ENCODE results near the gene TMTC2. TPM values are rescaled to one million over a fixed set of nuclear protein-coding genes. Genes with fewer than 3 reads are reported as not detected.

TMTC2 gene
- total and polyA plus RNA-seq, 2 donors (not counting 1 experiment from before 2014, with no cell fraction given), result 2.4 to 3.2 TPM

DNA sequence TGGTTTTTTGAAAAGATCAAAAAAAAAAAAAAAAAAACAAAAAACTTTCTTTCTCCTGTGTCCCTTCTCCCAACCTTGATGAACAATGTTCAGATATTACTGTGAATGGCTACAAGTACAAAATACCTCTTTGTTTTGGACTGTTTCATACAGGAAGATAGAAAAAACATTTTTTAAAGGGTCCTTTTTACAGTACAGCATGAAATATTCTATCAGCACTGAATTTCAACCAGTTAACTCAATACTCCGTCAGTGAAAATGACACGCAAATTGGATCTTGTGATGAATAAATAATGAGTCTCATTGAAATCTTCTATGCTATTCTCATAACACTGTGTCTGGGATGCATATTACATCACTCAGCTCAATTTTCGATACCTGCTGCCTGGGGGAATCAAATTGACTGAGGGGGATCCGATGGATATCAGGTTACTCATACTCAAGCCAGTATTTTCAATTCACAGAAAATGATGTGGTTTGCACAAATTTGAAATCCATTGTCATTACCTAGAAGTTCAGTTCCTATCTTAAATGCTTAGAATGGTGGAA lies 179.6 kb downstream of the TMTC2 start:
- Mint-ChIP-seq H3K27ac (no peak overlapping the region), H3K4me3 (no peak overlapping the region), H3K4me1 (peaks cover 5% of the 10 kb centered on the region), H3K27me3 (no peaks in the 10 kb centered on the region), H3K9me3 (ENCODE audit: insufficient read depth) (no peaks in the 10 kb centered on the region)
- Histone ChIP-seq H3K27me3 (replicated peaks in 1 of 4; ENCODE audit: control extremely low read depth in 1 of 4, control insufficient read depth in 3 of 4, insufficient read depth in 4 of 4, low read length in 3 of 4) (no peaks in the 10 kb centered on the region), H3K4me3 (ENCODE audit: control extremely low read depth in 1 of 5, extremely low read depth in 1 of 5, insufficient read depth in 1 of 5, low read depth in 2 of 5, low read length in 4 of 5) (no peak overlapping the region), H3K9ac (ENCODE audit: low read length) (no peak overlapping the region), H3K4me2 (replicated peaks; ENCODE audit: low read depth, low read length, poor library complexity, severe bottlenecking) (no peak overlapping the region), H3K9me3 (ENCODE audit: control extremely low read depth in 1 of 3, control insufficient read depth in 2 of 3, insufficient read depth in 1 of 3, low read length in 2 of 3) (peaks cover 0 to 5% (median 1%) of the 10 kb centered on the region in 3 donors), H3K36me3 (replicated peaks in 1 of 2; ENCODE audit: control extremely low read depth in 1 of 2, control insufficient read depth in 1 of 2, extremely low read depth in 1 of 2, insufficient read depth in 2 of 2, low read length in 1 of 2) (no peaks in the 10 kb centered on the region), H3K27ac (ENCODE audit: low read length in 2 of 2) (no peak overlapping the region), H2AFZ (ENCODE audit: insufficient read depth, low read depth, low read length, poor library complexity, severe bottlenecking) (no peak overlapping the region), H3K79me2 (ENCODE audit: control insufficient read depth, insufficient read depth, low read length) (no peaks in the 10 kb centered on the region), H3K4me1 (ENCODE audit: control insufficient read depth in 2 of 2, insufficient read depth in 2 of 2, low read length in 2 of 2) (no peaks in the 10 kb centered on the region), H4K20me1 (ENCODE audit: control insufficient read depth, insufficient read depth, low read length, poor library complexity, severe bottlenecking) (no peaks in the 10 kb centered on the region)
- ChIA-PET CTCF (no interaction called here), POLR2A (no interaction called here)
- TF ChIP-seq EZH2 (IDR thresholded peaks at IDR 0.05; ENCODE audit: borderline replicate concordance, insufficient read depth, low read depth, low read length, poor library complexity, severe bottlenecking), result no peak
- TF ChIP-seq, protein P1, sequence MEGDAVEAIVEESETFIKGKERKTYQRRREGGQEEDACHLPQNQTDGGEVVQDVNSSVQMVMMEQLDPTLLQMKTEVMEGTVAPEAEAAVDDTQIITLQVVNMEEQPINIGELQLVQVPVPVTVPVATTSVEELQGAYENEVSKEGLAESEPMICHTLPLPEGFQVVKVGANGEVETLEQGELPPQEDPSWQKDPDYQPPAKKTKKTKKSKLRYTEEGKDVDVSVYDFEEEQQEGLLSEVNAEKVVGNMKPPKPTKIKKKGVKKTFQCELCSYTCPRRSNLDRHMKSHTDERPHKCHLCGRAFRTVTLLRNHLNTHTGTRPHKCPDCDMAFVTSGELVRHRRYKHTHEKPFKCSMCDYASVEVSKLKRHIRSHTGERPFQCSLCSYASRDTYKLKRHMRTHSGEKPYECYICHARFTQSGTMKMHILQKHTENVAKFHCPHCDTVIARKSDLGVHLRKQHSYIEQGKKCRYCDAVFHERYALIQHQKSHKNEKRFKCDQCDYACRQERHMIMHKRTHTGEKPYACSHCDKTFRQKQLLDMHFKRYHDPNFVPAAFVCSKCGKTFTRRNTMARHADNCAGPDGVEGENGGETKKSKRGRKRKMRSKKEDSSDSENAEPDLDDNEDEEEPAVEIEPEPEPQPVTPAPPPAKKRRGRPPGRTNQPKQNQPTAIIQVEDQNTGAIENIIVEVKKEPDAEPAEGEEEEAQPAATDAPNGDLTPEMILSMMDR (IDR thresholded peaks at IDR 0.05), result no peak
- intact Hi-C loops (cut with micrococcal nuclease), result no loop called here
- no peak for DNase-seq
- no peak for ATAC-seq (ENCODE audit: low read depth)
- no CpG with 5 or more reads among the region's 4 CpGs for WGBS (ENCODE audit: insufficient coverage)

DNA sequence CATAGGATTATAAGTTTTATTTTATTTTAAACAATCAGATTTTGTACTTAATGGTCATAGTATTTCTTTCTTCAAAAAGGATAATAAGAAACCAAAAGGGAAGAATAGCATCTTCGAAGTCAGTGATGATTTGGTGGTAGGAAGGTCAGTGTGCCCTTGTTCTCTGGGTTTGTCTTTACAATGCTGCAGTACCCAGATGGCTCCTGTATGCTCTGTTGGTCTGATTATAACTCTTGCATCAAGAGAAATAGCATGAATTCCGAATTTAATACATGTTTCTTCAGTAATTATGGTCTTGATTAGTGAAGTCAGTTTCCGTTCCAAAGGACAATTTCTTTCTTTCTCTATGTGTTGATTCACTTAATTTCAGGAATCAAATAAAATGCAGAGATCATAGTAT lies 180.2 kb downstream of the TMTC2 start:
- no peak for TF ChIP-seq EZH2 (IDR thresholded peaks at IDR 0.05; ENCODE audit: borderline replicate concordance, insufficient read depth, low read depth, low read length, poor library complexity, severe bottlenecking)
- TF ChIP-seq, protein P1 (IDR thresholded peaks at IDR 0.05), result no peak
- ChIA-PET CTCF (no interaction called here), POLR2A (no interaction called here)
- DNase-seq (no peak), ATAC-seq (ENCODE audit: low read depth) (no peak)
- peaks cover 0 to 5% (median 1%) of the 10 kb centered on the region in 3 donors for H3K9me3 ChIP-seq (ENCODE audit: control extremely low read depth in 1 of 3, control insufficient read depth in 2 of 3, insufficient read depth in 1 of 3, low read length in 2 of 3)
- no peaks in the 10 kb centered on the region for H4K20me1 ChIP-seq (ENCODE audit: control insufficient read depth, insufficient read depth, low read length, poor library complexity, severe bottlenecking)
- H3K27me3 ChIP-seq (replicated peaks in 1 of 4; ENCODE audit: control extremely low read depth in 1 of 4, control insufficient read depth in 3 of 4, insufficient read depth in 4 of 4, low read length in 3 of 4), result no peaks in the 10 kb centered on the region
- Mint-ChIP-seq H3K4me3 (no peak overlapping the region), H3K27ac (no peak overlapping the region), H3K4me1 (peaks cover 5% of the 10 kb centered on the region), H3K9me3 (ENCODE audit: insufficient read depth) (no peaks in the 10 kb centered on the region), H3K27me3 (no peaks in the 10 kb centered on the region)
- H3K36me3 ChIP-seq (replicated peaks in 1 of 2; ENCODE audit: control extremely low read depth in 1 of 2, control insufficient read depth in 1 of 2, extremely low read depth in 1 of 2, insufficient read depth in 2 of 2, low read length in 1 of 2), result no peaks in the 10 kb centered on the region
- H3K79me2 ChIP-seq (ENCODE audit: control insufficient read depth, insufficient read depth, low read length), result no peaks in the 10 kb centered on the region
- no CpG with 5 or more reads among the region's 3 CpGs for WGBS (ENCODE audit: insufficient coverage)
- no peak overlapping the region for H2AFZ ChIP-seq (ENCODE audit: insufficient read depth, low read depth, low read length, poor library complexity, severe bottlenecking)
- no peaks in the 10 kb centered on the region for H3K4me1 ChIP-seq (ENCODE audit: control insufficient read depth in 2 of 2, insufficient read depth in 2 of 2, low read length in 2 of 2)
- H3K4me2 ChIP-seq (replicated peaks; ENCODE audit: low read depth, low read length, poor library complexity, severe bottlenecking), result no peak overlapping the region
- H3K27ac ChIP-seq (ENCODE audit: low read length in 2 of 2), result no peak overlapping the region
- no peak overlapping the region for H3K4me3 ChIP-seq (ENCODE audit: control extremely low read depth in 1 of 5, extremely low read depth in 1 of 5, insufficient read depth in 1 of 5, low read depth in 2 of 5, low read length in 4 of 5)
- intact Hi-C loops (cut with micrococcal nuclease), result no loop called here
- no peak overlapping the region for H3K9ac ChIP-seq (ENCODE audit: low read length)

All from B cell (primary cell).